ENCODE results near the gene LPCAT1. TPM values are rescaled to one million over a fixed set of nuclear protein-coding genes. Genes with fewer than 3 reads are reported as not detected.

LPCAT1 gene
- total and polyA plus RNA-seq, 3 donors from 2014 or later: 21.1 to 27.1 (median 23.9) TPM

DNA sequence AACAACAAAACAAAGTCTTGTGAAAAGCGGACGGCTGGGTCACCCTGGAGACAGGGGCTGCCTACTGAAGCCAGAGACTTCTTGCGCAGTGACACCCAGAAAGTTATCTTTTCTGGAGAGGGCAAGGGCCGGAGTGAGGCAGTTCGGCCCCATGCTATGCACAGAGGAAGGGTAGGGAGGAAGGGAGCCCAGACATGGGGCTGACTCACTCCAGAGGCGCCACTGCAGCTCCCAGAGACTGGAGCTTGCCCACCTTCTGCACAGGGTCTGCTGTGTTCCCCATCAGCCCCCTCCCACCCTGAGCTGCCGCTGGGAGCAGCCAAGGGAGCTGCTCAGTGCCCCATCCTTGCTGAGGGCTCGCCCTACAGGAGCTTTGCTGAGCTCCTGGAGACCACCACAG is 91.9 kb downstream of the LPCAT1 start:
- no peak overlapping the region for H3K27ac ChIP-seq
- no peak overlapping the region for H3K4me3 ChIP-seq
- no peaks in the 10 kb centered on the region for H3K36me3 ChIP-seq (ENCODE audit: low read depth, missing control alignments)
- no peak for DNase-seq
- WGBS, 2 donors: 94 to 96% methylated on average over 6 to 8 of the region's 8 CpGs
- H3K4me1 ChIP-seq: no peaks in the 10 kb centered on the region
- TF ChIP-seq POLR2A (IDR thresholded peaks at IDR 0.05): no peak
- intact Hi-C loops (cut with DNase I; ENCODE audit: low total_unique reads): no loop called here
- no peaks in the 10 kb centered on the region for H3K27me3 ChIP-seq
- H3K9me3 ChIP-seq: no peaks in the 10 kb centered on the region

DNA sequence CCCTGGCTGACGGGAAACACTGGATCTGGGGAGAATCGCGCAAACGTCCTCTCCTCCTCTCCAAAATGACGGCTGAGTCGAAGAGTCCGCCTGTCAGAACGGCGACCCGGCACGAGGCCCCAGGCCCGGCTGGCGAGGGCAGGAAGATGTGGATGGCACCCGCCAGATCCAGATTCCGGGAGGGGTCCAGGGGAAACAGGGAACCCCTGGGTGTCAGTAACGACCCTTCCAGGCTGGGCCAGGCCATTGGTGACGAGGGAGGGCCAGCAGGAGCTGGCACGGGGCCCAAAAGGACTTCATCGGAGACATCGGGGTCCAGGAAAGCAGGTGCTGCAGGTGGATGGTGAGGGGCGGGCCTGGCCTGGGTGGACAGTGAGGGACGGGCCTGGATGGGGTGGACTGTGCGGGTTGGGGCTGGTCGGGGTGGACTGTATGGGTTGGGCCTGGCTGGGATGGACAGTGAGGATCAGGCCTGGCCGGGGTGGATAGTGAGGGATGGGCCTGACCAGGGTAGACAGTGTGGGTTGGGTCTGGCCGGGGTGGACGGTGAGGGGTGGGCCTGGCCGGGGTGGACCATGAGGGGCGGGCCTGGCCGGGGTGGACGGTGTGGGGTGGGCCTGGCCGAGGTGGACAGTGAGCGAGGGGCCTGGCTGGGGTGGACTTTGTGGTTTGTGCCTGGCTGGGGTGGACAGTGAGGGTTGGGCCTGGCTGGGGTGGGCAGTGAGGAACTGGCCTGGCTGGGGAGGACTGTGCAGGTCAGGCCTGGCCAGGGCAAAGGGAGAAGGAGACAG is 92.5 kb downstream of the LPCAT1 start:
- H3K27ac ChIP-seq: no peak overlapping the region
- no peaks in the 10 kb centered on the region for H3K4me1 ChIP-seq
- TF ChIP-seq, protein P1, sequence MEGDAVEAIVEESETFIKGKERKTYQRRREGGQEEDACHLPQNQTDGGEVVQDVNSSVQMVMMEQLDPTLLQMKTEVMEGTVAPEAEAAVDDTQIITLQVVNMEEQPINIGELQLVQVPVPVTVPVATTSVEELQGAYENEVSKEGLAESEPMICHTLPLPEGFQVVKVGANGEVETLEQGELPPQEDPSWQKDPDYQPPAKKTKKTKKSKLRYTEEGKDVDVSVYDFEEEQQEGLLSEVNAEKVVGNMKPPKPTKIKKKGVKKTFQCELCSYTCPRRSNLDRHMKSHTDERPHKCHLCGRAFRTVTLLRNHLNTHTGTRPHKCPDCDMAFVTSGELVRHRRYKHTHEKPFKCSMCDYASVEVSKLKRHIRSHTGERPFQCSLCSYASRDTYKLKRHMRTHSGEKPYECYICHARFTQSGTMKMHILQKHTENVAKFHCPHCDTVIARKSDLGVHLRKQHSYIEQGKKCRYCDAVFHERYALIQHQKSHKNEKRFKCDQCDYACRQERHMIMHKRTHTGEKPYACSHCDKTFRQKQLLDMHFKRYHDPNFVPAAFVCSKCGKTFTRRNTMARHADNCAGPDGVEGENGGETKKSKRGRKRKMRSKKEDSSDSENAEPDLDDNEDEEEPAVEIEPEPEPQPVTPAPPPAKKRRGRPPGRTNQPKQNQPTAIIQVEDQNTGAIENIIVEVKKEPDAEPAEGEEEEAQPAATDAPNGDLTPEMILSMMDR (IDR thresholded peaks at IDR 0.05): no peak
- TF ChIP-seq POLR2A (IDR thresholded peaks at IDR 0.05): no peak
- H3K9me3 ChIP-seq: no peaks in the 10 kb centered on the region
- H3K36me3 ChIP-seq (ENCODE audit: low read depth, missing control alignments): no peaks in the 10 kb centered on the region
- no peak for DNase-seq
- no peaks in the 10 kb centered on the region for H3K27me3 ChIP-seq
- WGBS, 2 donors: 91 to 92% methylated on average over 29 to 33 of the region's 33 CpGs
- intact Hi-C loops (cut with DNase I; ENCODE audit: low total_unique reads): no loop called here
- no peak overlapping the region for H3K4me3 ChIP-seq

DNA sequence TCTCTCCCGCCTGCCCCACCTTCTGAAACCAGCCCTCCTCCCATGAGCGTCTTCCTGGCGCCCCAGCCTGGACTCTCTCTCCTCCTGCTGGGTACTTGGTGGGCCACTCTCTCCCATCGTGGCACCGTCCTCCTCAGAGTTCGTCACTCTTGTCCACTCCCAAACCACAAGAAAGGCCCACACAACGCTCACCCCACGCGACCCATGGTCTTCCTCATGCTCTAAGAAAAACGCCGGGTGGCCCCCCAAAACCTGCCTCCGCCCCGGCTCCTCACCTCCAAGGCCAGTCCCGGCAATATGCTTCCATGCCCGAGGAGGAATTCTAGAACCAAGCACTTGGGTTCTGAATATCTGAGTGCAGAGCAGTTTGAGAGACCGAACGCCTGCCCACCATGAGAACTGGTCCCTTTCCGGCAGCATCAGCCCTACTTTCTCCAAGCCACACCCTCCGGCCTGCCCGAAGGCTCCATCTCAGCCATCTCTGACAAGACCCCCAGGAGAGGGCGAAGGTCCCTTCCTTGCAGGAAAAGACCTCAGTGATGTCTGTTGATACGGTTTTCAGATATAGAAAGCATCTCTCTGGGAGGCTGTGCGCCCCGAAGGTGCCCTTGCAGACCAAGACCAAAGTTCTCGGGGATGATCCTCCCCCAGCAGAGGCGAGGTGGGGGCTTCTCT is 93.5 kb downstream of the LPCAT1 start:
- Histone ChIP-seq H3K4me3 (no peak overlapping the region), H3K36me3 (ENCODE audit: low read depth, missing control alignments) (no peaks in the 10 kb centered on the region), H3K27me3 (no peaks in the 10 kb centered on the region), H3K4me1 (no peaks in the 10 kb centered on the region), H3K27ac (no peak overlapping the region), H3K9me3 (no peaks in the 10 kb centered on the region)
- intact Hi-C loops (cut with DNase I; ENCODE audit: low total_unique reads): no loop called here
- TF ChIP-seq, protein P1 (IDR thresholded peaks at IDR 0.05): no peak
- TF ChIP-seq POLR2A (IDR thresholded peaks at IDR 0.05): no peak
- WGBS, 2 donors: 89% methylated on average over 24 to 26 of the region's 26 CpGs
- no peak for DNase-seq

DNA sequence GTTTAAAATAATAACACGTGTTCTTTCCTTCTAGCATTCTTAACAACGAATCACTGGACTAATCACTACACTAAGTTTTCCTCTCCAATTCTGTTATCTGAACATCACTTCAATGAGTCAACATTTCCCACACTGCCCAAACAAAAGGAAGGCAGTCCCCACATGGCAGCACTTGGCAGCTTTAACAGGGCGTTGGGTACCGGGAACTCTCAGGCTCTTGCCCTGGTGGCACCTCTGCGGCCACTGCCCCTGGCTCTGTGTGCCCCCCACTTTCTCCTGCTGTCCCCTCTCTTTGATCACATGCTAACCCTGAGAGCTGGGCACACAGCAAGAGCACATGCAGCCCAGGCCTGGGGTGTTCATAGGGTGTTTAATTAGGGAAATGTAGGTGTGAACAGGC is 94.3 kb downstream of the LPCAT1 start:
- Histone ChIP-seq H3K36me3 (ENCODE audit: low read depth, missing control alignments) (no peaks in the 10 kb centered on the region), H3K4me1 (no peaks in the 10 kb centered on the region), H3K4me3 (no peak overlapping the region), H3K27me3 (no peaks in the 10 kb centered on the region), H3K9me3 (no peaks in the 10 kb centered on the region), H3K27ac (no peak overlapping the region)
- WGBS, 2 donors: 94 to 95% methylated on average over 5 of the region's 5 CpGs
- TF ChIP-seq, protein P1 (IDR thresholded peaks at IDR 0.05): no peak
- TF ChIP-seq POLR2A (IDR thresholded peaks at IDR 0.05): no peak
- DNase-seq: no peak
- intact Hi-C loops (cut with DNase I; ENCODE audit: low total_unique reads): no loop called here

DNA sequence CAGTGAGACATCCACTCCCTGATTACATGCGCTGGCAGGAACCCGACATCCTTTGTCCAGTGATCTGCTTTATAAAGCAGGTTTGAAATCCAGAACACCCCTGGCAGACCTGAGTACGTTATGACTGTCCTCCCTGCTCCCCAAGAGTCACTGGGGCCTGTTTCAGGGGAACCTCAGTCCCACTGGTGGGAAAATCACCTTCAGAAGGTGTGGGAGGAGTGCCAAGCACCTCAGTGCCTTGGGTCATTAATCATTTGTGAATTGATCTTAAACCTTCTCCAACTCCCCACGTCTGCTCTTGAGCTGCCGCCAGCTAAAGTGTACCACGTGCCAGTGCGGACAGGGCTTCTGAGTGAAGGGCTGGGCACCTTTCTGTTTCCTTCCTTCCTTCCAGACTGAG is 94.7 kb downstream of the LPCAT1 start:
- 86 to 87% methylated on average over 7 of the region's 7 CpGs for WGBS, 2 donors
- no peak for TF ChIP-seq POLR2A (IDR thresholded peaks at IDR 0.05)
- TF ChIP-seq, protein P1 (IDR thresholded peaks at IDR 0.05): no peak
- H3K27ac ChIP-seq: no peak overlapping the region
- no peak overlapping the region for H3K4me3 ChIP-seq
- no peaks in the 10 kb centered on the region for H3K9me3 ChIP-seq
- intact Hi-C loops (cut with DNase I; ENCODE audit: low total_unique reads): no loop called here
- H3K27me3 ChIP-seq: no peaks in the 10 kb centered on the region
- H3K36me3 ChIP-seq (ENCODE audit: low read depth, missing control alignments): no peaks in the 10 kb centered on the region
- no peak for DNase-seq
- no peaks in the 10 kb centered on the region for H3K4me1 ChIP-seq

Measured in testis (tissue), 3 donors.